IPS DF 19.7 (cell line): Measurements from ENCODE around the gene RAB9A.
"Not testable (repeated sequence)": the region's sequence is repeated elsewhere in the genome, so short reads cannot be mapped to it uniquely, and the experiment has no call there.

Experiments
- DNase-seq: peaks from one replicate; pipeline ENCODE4 v3.0.0-alpha.2; 2013; ENCODE audit warnings: low read depth, low spot score

RAB9A gene

GRCh38 chrX:13688958-13689740 lies at the start of gene RAB9A:
Gene RAB9A (plus strand): TSS chrX:13689128. CDS start chrX:13708747, 19,619 bp downstream.
- DNase-seq = no peak

DNA sequence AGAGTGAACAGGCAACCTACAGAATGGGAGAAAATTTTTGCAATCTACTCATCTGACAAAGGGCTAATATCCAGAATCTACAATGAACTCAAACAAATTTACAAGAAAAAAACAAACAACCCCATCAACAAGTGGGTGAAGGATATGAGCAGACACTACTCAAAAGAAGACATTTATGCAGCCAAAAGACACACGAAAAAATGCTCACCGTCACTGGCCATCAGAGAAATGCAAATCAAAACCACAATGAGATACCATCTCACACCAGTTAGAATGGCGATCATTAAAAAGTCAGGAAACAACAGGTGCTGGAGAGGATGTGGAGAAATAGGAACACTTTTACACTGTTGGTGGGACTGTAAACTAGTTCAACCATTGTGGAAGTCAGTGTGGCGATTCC lies 47.2 kb upstream of the RAB9A start:
- DNase-seq = not testable (repeated sequence)

DNA sequence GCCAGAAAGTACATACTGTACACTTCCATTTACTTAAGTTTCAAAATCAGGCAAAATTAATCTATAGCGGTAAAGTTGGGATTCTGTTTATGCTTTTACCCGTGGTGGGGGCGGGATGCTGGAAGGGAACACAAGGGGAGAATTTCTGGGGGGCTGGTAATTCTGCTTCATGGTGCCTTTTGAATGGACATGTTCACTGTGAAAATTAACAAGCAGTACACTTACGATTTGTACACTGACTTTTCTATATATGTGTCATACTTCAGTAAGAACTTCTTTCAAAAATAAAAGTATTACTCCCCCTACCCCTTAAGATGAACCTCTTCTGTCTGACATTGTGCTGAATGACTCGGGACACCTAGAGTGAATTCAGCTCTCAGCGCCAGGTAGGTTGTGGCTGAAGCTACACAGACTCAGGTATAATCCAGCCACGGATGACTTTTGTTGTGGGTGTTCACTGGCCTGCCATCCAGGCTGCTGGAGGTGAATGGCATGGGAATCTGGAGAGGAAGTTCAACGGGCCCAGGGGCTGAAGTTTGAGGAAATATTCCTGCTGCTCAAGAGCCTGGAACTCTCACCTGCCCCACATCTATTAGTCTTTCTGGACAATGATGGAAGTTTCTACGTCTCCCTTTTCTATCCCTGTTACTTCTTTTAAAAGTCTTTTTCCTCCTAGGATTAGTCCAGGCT lies 43.3 kb upstream of the RAB9A start:
- DNase-seq = no peak

DNA sequence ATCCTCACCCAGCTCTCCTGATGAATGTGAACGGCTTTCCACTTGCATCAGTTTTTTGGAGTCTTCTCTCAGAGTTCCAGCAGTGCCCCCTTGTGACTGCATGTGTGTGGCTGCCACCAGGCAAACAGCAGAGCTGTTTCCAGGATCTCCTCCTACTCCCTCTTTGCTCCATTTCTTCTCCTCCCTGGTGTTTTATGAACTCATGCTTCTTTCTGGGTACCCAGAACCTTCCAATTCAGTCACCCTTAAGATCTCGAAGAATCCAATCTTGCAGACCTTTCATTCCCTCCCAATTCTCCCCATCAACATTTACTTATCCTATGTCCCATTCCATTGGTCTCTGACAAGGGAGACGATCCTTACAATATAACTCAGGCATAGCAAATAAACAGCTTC lies 42.8 kb upstream of the RAB9A start:
- DNase-seq = peak; percentile 25

GRCh38 chrX:13647709-13648212 lies 41.2 kb upstream of the RAB9A start:
- DNase-seq = no peak

GRCh38 chrX:13648336-13648735 lies 40.6 kb upstream of the RAB9A start:
- not testable (repeated sequence) for DNase-seq

DNA sequence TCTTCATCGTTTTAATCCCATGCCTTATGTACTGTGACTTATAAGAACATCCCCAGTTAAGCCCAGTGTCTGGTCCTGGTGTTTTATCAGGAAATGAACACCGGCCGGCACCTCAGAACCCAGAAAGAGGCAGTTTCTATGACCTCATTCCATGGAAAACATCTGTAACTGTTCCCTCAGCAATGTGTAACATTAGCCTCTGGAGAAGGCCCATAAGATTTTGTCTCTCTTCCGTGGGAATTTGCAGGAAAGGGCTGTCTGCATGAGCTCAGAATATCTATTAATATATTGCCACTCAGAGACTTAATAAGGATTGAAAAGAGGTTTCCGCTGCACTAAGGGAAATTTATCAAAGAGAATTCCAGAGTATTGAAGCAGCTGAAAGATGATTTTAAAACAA lies 39.1 kb upstream of the RAB9A start:
- DNase-seq = no peak

DNA sequence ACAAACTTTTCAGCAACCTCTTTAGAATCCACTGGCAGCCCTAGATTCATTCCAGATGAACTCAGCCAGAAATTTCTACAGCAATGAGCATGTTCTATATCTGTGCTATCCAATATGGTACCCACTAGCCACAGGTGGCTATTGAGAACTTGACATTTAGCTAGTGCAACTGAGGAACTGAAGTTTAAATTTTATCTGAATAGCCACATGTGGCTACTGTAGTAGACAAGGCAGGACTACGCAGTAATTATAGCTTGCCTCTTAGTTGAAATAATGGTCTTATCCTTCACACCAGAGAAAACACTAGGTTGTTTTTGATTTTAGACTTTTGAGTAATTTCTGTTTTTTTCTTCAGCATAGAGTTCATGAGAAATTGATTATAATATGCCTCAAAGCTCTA lies 38.6 kb upstream of the RAB9A start:
- no peak for DNase-seq

GRCh38 chrX:13651150-13651549 lies 37.8 kb upstream of the RAB9A start:
- no peak for DNase-seq

- no peak for DNase-seq
Measured at GRCh38 chrX:13652287-13652793, 36.6 kb upstream of the RAB9A start.

GRCh38 chrX:13652850-13653693 lies 35.9 kb upstream of the RAB9A start, which contains the start of gene TCEANC:
Gene TCEANC (plus strand): TSS chrX:13653141. CDS start chrX:13662509, 9,368 bp downstream.
- peak; percentile 71 for DNase-seq

GRCh38 chrX:13654116-13654515 lies 34.8 kb upstream of the RAB9A start:
- no peak for DNase-seq

- DNase-seq = no peak
Measured at GRCh38 chrX:13655674-13656073, 33.3 kb upstream of the RAB9A start.

DNA sequence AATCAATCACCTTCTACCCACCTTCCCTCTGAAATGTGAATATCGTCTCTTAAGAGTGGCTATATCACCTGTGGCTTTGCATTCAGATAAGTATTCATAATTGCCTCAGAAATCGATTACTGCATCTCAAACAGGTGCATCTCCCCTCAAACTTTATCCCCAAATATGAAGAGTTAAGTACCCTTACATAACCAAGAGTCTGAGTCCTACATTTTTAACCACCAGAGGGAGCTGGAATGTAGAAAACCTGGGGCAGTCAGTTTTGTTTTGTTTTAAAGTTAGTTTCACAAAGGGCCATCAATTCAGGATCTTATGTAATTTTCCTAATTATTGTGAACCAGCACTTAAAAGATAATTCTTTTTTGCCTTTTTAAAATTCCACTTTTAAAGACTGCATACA lies 30.3 kb upstream of the RAB9A start:
- DNase-seq = no peak

- no peak for DNase-seq
Measured at GRCh38 chrX:13659063-13659462, 29.9 kb upstream of the RAB9A start.

DNA sequence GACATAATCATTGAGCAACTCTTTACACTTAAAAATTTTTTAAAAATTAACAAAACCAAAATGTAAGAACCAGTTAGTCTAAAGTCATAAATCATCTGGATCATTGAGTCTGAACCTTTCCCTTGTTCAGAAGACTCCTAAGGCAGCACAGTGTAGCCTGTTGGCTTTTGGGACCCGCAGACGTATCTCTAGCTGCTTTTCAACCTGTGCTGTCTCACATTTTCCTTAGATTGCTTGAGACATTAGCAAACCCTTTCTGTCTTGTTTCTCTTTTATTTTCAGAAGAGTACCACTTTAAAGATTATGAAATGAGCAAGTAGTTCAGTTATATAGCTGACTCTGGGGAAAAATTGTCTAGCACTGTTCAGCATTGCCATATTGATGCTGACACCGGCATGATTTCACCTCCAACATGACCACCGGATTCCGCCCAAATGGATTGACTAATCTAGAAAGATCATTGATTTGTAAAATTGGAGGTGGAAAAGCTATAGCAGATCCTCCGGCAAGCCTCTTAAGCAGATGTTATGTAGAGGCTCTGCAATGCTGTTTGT lies 27.1 kb upstream of the RAB9A start:
- no peak for DNase-seq

GRCh38 chrX:13662355-13662791 lies 26.6 kb upstream of the RAB9A start:
- DNase-seq = no peak

- DNase-seq = no peak
Measured at GRCh38 chrX:13664020-13664419, 24.9 kb upstream of the RAB9A start.

- DNase-seq = no peak
Measured at GRCh38 chrX:13666836-13667235, 22.1 kb upstream of the RAB9A start.

GRCh38 chrX:13667919-13668318 lies 21.0 kb upstream of the RAB9A start:
- no peak for DNase-seq

GRCh38 chrX:13669246-13669737 lies 19.6 kb upstream of the RAB9A start:
- no peak for DNase-seq
